HFF-Myc (cell line): ENCODE results near the gene MDFIC2.
"Not testable (repeated sequence)": the region's sequence is repeated elsewhere in the genome, so short reads cannot be mapped to it uniquely, and the experiment has no call there.

Source experiments
- DNase-seq: peaks from one replicate; pipeline ENCODE4 v3.0.0-alpha.2; 2011; ENCODE audit warnings: low read depth; ENCODE audit errors: extremely low read depth
- H3K4me3 ChIP-seq: replicated peaks from 2 replicates; pipeline ENCODE4 v1.5.1; 2011; ENCODE audit warnings: low read depth, mild to moderate bottlenecking, control low read depth, low read length
- CTCF ChIP-seq: IDR thresholded peaks from 2 replicates; pipeline ENCODE4 v1.5.1; 2012; ENCODE audit warnings: mild to moderate bottlenecking, low read depth, low read length, control low read depth; ENCODE audit errors: missing control alignments

MDFIC2 gene

GRCh38 chr3:70227437-70227836 lies 85.0 kb downstream of the MDFIC2 start:
- no peak for TF ChIP-seq CTCF

GRCh38 chr3:70225146-70225545 lies 87.3 kb downstream of the MDFIC2 start:
- TF ChIP-seq CTCF, result no peak
- no peak for DNase-seq
- H3K4me3 ChIP-seq, result no peak overlapping the region

More at GRCh38 chr3:70227437-70227836, 85.0 kb downstream of the MDFIC2 start:
- no peak for DNase-seq
- H3K4me3 ChIP-seq, result no peak overlapping the region

- TF ChIP-seq CTCF, result no peak
- no peak for DNase-seq
- no peak overlapping the region for H3K4me3 ChIP-seq
Measured at GRCh38 chr3:70224337-70224736, 88.1 kb downstream of the MDFIC2 start.

- H3K4me3 ChIP-seq, result no peak overlapping the region
- no peak for DNase-seq
- TF ChIP-seq CTCF, result no peak
Measured at GRCh38 chr3:70218471-70218870, 94.0 kb downstream of the MDFIC2 start.

GRCh38 chr3:70211274-70211673 lies 101.2 kb downstream of the MDFIC2 start:
- not testable (repeated sequence) for DNase-seq, H3K4me3 ChIP-seq

GRCh38 chr3:70201975-70202374 lies 110.5 kb downstream of the MDFIC2 start:
- no peak overlapping the region for H3K4me3 ChIP-seq
- DNase-seq, result no peak
- no peak for TF ChIP-seq CTCF

- no peak for DNase-seq
- no peak for TF ChIP-seq CTCF
- no peak overlapping the region for H3K4me3 ChIP-seq
Measured at GRCh38 chr3:70189884-70190473, 122.5 kb downstream of the MDFIC2 start.
